Stimulated activated CD8-positive, alpha-beta memory T cell treated with anti-CD3 and anti-CD28 coated beads, Interleukin-12 subunit alpha, Interleukin-12 subunit beta, amount 100 ng/mL, for 1 hour (primary cell): ENCODE results near the gene SCML2.
"Not testable (repeated sequence)": the region's sequence is repeated elsewhere in the genome, so short reads cannot be mapped to it uniquely, and the experiment has no call there.

ENCODE experiments used
- DNase-seq: peaks from one replicate; pipeline ENCODE4 v3.0.0-alpha.2; 2020; ENCODE audit warnings: low read depth

SCML2 gene

GRCh38 chrX:18271725-18272124 lies 82.8 kb downstream of the SCML2 start:
- DNase-seq, result no peak

DNA sequence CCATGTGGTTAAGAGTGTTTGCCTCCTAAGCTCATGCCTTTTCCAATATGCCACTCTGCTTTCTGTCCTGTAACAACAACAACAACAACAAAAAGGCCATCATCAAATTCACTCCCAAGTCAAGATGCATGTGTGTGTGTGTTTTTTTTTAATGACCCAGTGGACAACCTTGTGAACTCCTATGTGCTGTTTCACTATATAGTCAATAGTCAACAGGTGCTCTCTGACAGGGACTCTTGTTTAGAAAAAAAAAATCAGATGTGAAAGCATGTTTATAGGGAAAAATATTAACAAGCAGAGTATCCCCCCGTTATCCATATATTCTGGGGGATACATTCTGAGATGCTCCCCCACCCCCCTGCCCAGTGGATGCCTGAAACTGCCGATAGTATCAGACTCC lies 83.2 kb downstream of the SCML2 start:
- DNase-seq, result no peak

GRCh38 chrX:18255059-18255458 lies 99.4 kb downstream of the SCML2 start:
- DNase-seq, result no peak

- DNase-seq, result no peak
These were observed 101.7 kb downstream of the SCML2 start for GRCh38 chrX:18252644-18253359.

GRCh38 chrX:18229646-18230045 lies 124.8 kb downstream of the SCML2 start:
- not testable (repeated sequence) for DNase-seq

- DNase-seq, result no peak
These were observed 126.4 kb downstream of the SCML2 start for GRCh38 chrX:18228069-18228468.

DNA sequence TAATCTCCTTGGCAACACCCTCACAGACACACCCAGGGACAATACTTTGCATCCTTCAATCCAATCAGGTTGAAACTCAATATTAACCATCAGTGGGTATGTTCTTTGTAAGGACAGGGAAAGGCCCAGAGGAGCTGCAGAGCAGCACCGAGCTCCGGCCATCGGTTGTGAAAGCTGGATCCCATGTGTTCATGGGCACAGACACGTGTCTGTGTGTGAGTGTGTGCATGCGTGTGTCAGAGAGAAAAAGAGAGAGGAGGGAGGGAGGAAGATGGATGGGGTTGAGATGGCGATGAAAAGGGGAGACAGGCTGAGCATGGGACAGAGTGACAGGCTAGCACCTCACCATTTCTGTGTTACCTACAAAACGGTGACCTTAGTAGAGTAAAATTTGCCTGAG lies 127.0 kb downstream of the SCML2 start:
- DNase-seq, result no peak

DNA sequence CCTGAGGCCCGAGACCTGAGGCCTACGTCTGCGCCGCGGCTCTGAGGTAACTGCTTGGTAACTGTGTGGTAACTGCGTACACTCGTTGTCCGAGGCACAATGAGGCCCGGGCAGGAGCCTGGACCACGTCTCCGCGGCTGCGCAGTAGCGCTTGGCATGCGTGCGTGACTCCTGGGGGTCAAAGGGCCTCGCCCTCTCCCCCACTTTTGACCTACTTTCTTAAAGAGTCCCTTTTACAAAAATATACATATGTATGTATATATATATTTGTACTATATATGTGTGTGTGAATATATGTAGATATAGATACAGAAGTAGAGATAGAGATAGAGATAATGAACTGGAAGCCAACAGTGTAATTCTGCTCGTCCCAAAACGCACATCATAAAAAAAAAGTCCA lies 133.7 kb downstream of the SCML2 start, which contains the start of gene BEND2:
BEND2 (minus strand) TSS at position 101 of the 400 bp plus-strand sequence. CDS start 136 bp downstream, outside the sequence.
- no peak for DNase-seq

DNA sequence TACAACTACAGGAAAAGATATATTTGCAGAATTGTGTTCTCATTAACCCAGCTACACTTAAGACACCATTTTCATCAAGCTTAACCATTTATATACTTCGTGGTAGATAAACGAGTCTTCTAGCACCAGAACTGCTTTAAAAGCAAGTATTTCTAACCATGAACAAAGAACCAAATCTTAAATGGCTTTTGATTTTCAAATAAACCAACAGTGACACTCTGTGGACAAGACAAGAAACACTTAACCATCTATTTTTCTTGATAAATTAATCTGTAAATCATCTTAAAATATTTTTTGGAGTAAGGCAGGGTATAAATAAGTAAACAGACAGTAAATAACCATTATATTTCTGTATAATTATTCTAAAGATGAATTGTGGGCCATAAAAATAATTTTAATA lies 144.0 kb downstream of the SCML2 start:
- DNase-seq, result no peak

DNA sequence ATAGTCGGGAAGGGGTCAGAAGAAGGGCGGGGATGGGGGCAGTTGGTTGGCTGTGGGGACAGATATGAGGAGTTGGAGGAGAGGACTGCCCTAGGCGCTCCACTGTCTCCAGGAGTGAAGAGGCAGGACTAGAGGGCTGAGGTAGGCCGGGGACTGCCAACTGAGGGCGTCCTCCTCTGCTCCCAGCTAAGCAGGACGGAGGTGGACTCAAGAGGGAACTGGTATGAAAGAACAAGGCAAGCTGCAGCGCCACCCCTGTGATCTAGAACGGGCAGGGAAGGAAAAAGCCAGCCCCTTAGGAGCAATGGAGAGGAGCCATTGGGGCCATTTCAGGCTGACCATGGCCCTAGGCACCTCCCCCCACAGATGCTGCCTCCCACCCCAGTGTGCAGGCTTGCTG lies 147.8 kb downstream of the SCML2 start:
- DNase-seq, result no peak

DNA sequence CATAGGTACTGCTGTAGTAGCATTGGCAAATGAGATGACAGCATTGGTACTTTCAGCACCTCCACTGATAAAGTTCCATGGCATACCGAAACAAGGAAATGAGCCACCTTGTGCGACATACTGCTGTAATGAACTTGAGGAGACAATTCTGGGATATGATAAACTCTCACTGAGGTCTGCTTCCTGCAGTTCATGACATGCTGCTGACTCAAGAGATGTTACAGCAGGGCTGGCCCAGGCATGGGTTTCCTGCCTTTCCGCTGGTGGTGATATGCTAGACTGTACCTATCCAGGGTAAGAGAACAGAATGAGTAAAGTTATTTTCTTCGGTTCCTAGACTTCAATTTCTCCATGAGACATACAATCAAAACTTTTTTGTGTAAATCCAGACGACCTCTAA lies 150.9 kb downstream of the SCML2 start:
- no peak for DNase-seq

GRCh38 chrX:18194688-18195087 lies 159.8 kb downstream of the SCML2 start:
- no peak for DNase-seq
